Progenitor cell of endocrine pancreas (in vitro differentiated cells): ENCODE measurements around the gene SATB1. TPM values are rescaled to one million over a fixed set of nuclear protein-coding genes. Genes with fewer than 3 reads are reported as not detected.
"Not testable (repeated sequence)": the region's sequence is repeated elsewhere in the genome, so short reads cannot be mapped to it uniquely, and the experiment has no call there.

Experiments
- DNase-seq: peaks from one replicate; pipeline ENCODE4 v3.0.0; 2021; ENCODE audit warnings: low spot score; ENCODE audit not compliant: unreplicated experiment
- H3K27ac Mint-ChIP-seq: 2 replicates; pipeline ENCODE4 v1.8.0; 2021; ENCODE audit warnings: mild to moderate bottlenecking, moderate library complexity, mixed read lengths
- H3K27me3 Mint-ChIP-seq: 2 replicates; pipeline ENCODE4 v1.8.0; 2021; ENCODE audit warnings: mixed read lengths
- H3K36me3 Mint-ChIP-seq: 2 replicates; pipeline ENCODE4 v1.8.0; 2022; ENCODE audit warnings: mixed read lengths; ENCODE audit not compliant: insufficient read depth
- H3K4me1 Mint-ChIP-seq: 2 replicates; pipeline ENCODE4 v1.8.0; 2021; ENCODE audit warnings: low read depth, mixed read lengths
- H3K4me3 Mint-ChIP-seq: 2 replicates; pipeline ENCODE4 v1.8.0; 2021; ENCODE audit warnings: low read depth, mild to moderate bottlenecking, moderate library complexity, mixed read lengths
- H3K9me3 Mint-ChIP-seq: 2 replicates; pipeline ENCODE4 v1.8.0; 2021; ENCODE audit warnings: low read depth, mixed read lengths
- CTCF ChIP-seq: fragments of 200-600 bp; sonication (generic); IDR thresholded peaks from one replicate; pipeline ENCODE4 v1.5.0; 2021; ENCODE audit warnings: antibody characterized with exemption, mild to moderate bottlenecking; ENCODE audit not compliant: unreplicated experiment
- total RNA-seq: library from RNA; stranded (reverse); gene quantifications from 2 replicates; pipeline ENCODE4 v1.2.1, GENCODE V29; 2021

Gene SATB1
- total RNA-seq, 1 donor from 2014 or later = 65.6 TPM

- no peak overlapping the region for H3K27ac Mint-ChIP-seq
Observed at GRCh38 chr3:18338827-18339514, 86.2 kb downstream of the SATB1 start.

GRCh38 chr3:18337231-18337630, 87.9 kb downstream of the SATB1 start:
- no peaks in the 10 kb centered on the region for H3K27me3 Mint-ChIP-seq
- TF ChIP-seq CTCF = no peak
- no peak for DNase-seq
- H3K4me3 Mint-ChIP-seq = no peak overlapping the region
- H3K27ac Mint-ChIP-seq = no peak overlapping the region
- H3K9me3 Mint-ChIP-seq = no peaks in the 10 kb centered on the region
- no peaks in the 10 kb centered on the region for H3K4me1 Mint-ChIP-seq
- H3K36me3 Mint-ChIP-seq = peaks cover 1% of the 10 kb centered on the region

More at GRCh38 chr3:18338827-18339514, 86.2 kb downstream of the SATB1 start:
- Mint-ChIP-seq H3K36me3 (no peaks in the 10 kb centered on the region), H3K4me1 (no peaks in the 10 kb centered on the region), H3K9me3 (no peaks in the 10 kb centered on the region), H3K27me3 (no peaks in the 10 kb centered on the region), H3K4me3 (no peak overlapping the region)
- no peak for TF ChIP-seq CTCF
- DNase-seq = no peak

- no peak for DNase-seq
- Mint-ChIP-seq H3K27me3 (no peaks in the 10 kb centered on the region), H3K36me3 (peaks cover 1% of the 10 kb centered on the region), H3K9me3 (peaks cover 3% of the 10 kb centered on the region), H3K27ac (no peak overlapping the region), H3K4me1 (no peaks in the 10 kb centered on the region), H3K4me3 (no peak overlapping the region)
- no peak for TF ChIP-seq CTCF
Observed at GRCh38 chr3:18334837-18335601, 90.1 kb downstream of the SATB1 start.

DNA sequence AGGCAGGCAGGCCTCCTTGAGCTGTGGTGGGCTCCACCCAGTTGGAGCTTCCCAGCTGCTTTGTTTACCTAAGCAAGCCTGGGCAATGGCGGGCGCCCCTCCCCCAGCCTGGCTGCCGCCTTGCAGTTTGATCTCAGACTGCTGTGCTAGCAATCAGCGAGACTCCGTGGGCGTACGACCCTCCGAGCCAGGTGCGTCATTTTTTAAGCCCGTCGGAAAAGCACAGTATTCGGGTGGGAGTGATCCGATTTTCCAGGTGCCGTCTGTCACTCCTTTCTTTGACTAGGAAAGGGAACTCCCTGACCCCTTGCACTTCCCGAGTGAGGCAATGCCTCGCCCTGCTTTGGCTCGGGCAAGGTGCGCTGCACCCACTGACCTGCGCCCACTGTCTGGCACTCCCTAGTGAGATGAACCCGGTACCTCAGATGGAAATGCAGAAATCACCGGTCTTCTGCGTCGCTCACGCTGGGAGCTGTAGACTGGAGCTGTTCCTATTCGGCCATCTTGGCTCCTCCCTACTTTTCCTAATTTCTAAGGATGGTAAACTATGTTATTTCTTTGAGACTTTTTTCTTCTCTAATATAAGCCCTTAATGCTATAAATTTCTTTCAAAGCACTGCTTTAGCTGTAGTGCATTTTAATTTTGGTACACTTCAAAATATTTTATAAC, 94.2 kb downstream of the SATB1 start:
- H3K36me3 Mint-ChIP-seq, H3K9me3 Mint-ChIP-seq, H3K27me3 Mint-ChIP-seq, DNase-seq, H3K4me1 Mint-ChIP-seq: not testable (repeated sequence)
- Mint-ChIP-seq H3K27ac (peak overlapping the region; percentile 79), H3K4me3 (peak overlapping the region; percentile 60)

DNA sequence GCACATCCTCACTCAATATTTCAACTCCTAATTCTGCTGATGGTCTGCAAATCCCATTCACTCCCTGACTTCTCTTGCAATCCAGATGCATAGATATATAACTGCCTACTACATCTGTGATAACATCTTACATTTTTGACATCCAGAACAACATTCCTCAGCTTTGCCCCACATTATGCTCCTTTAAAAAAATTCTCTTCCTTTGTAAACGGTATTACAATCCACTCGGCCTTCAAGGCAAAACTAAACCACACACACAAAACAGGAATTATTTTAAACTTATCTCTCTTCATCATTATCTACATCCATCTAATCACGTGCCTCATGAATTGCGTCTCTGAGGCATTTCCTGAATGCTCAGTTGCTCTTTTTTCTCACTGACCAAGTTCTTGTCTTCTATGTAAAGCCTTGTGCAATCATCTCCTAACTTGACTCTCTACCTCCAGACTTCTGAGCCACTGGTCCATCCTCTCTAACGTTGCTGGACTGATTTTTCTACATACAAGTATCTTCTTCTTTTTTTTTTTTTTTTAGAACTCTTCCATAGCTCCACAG, 117.0 kb downstream of the SATB1 start:
- H3K9me3 Mint-ChIP-seq = no peaks in the 10 kb centered on the region
- H3K36me3 Mint-ChIP-seq = no peaks in the 10 kb centered on the region
- no peaks in the 10 kb centered on the region for H3K4me1 Mint-ChIP-seq
- no peak for TF ChIP-seq CTCF
- no peak overlapping the region for H3K27ac Mint-ChIP-seq
- no peak for DNase-seq
- no peaks in the 10 kb centered on the region for H3K27me3 Mint-ChIP-seq
- H3K4me3 Mint-ChIP-seq = no peak overlapping the region
